Endodermal cell (in vitro differentiated cells): ENCODE measurements around the gene RSPH3. TPM values are rescaled to one million over a fixed set of nuclear protein-coding genes. Genes with fewer than 3 reads are reported as not detected.
A peak's percentile ranks its signal among the peaks of the same experiment; 100 is the strongest.

ENCODE experiments used
- DNase-seq: peaks from one replicate; pipeline ENCODE4 v3.0.0-alpha.2; 2017
- H3K27ac ChIP-seq: 2 replicates; pipeline ENCODE4 v1.5.1; 2013; ENCODE audit warnings: mild to moderate bottlenecking, low read depth, low read length, moderate library complexity
- H3K27me3 ChIP-seq: 2 replicates; pipeline ENCODE4 v1.6.1; 2013; ENCODE audit warnings: mild to moderate bottlenecking, low read length, moderate library complexity; ENCODE audit not compliant: insufficient read depth, control insufficient read depth, poor library complexity, severe bottlenecking
- H3K36me3 ChIP-seq: 2 replicates; pipeline ENCODE4 v1.7.0; 2013; ENCODE audit warnings: mild to moderate bottlenecking, low read length, moderate library complexity; ENCODE audit not compliant: control insufficient read depth, insufficient read depth
- H3K4me1 ChIP-seq: one replicate; pipeline ENCODE4 v1.7.0; 2013; ENCODE audit warnings: low read length; ENCODE audit not compliant: control insufficient read depth, insufficient read depth
- H3K4me3 ChIP-seq: 2 replicates; pipeline ENCODE4 v1.5.1; 2013; ENCODE audit warnings: mild to moderate bottlenecking, low read length, moderate library complexity
- H3K9ac ChIP-seq: 2 replicates; pipeline ENCODE4 v1.6.1; 2013; ENCODE audit warnings: mild to moderate bottlenecking, low read length, moderate library complexity; ENCODE audit not compliant: poor library complexity, severe bottlenecking; ENCODE audit errors: extremely low read depth
- H3K9me3 ChIP-seq: 2 replicates; pipeline ENCODE4 v1.6.1; 2013; ENCODE audit warnings: mild to moderate bottlenecking, low read length, moderate library complexity; ENCODE audit not compliant: control insufficient read depth
- H3K27ac Mint-ChIP-seq: 2 replicates; pipeline ENCODE4 v1.8.0; 2020; ENCODE audit warnings: mixed read lengths
- H3K27me3 Mint-ChIP-seq: 2 replicates; pipeline ENCODE4 v1.8.0; 2021; ENCODE audit warnings: mild to moderate bottlenecking, mixed read lengths; ENCODE audit not compliant: insufficient read depth
- H3K36me3 Mint-ChIP-seq: 2 replicates; pipeline ENCODE4 v1.8.0; 2020; ENCODE audit warnings: low read depth, mixed read lengths
- H3K4me1 Mint-ChIP-seq: 2 replicates; pipeline ENCODE4 v1.8.0; 2020; ENCODE audit warnings: mixed read lengths
- H3K4me3 Mint-ChIP-seq: 2 replicates; pipeline ENCODE4 v1.8.0; 2020; ENCODE audit warnings: mild to moderate bottlenecking, moderate library complexity, mixed read lengths
- H3K9me3 Mint-ChIP-seq: 2 replicates; pipeline ENCODE4 v1.8.0; 2020; ENCODE audit warnings: mild to moderate bottlenecking, mixed read lengths
- WGBS, 2 experiments: methylation state at CpG; one replicate each; pipeline versions ENCODE4 v1.1.5 to v1.1.7; 2013; ENCODE audit warnings: missing lambda C conversion rate in 2 of 2, mixed read lengths in 1 of 2; ENCODE audit not compliant: insufficient coverage in 1 of 2, insufficient read length in 1 of 2; 5-methylcytosine and 5-hydroxymethylcytosine counted together
- total RNA-seq, 2 donors: library from RNA; stranded (reverse); fragmentation: NEBNext Ultra II Directional in 1 of 2; extraction: Animal tissue kit (Norgen Biotek cat#: 25700) in 1 of 2; gene quantifications; 2 replicates in 1 of 2; 3 replicates in 1 of 2; pipeline ENCODE4 v1.2.1, GENCODE V29; 2021
- TF ChIP-seq, protein P1 (sequence below): fragments of 200-600 bp; sonication (generic); conservative IDR thresholded peaks from 2 replicates; pipeline ENCODE4 v1.5.0; 2021; ENCODE audit warnings: antibody characterized with exemption, mild to moderate bottlenecking

RSPH3 gene
- total RNA-seq, 2 donors from 2014 or later = 7.4 to 10.3 TPM

DNA sequence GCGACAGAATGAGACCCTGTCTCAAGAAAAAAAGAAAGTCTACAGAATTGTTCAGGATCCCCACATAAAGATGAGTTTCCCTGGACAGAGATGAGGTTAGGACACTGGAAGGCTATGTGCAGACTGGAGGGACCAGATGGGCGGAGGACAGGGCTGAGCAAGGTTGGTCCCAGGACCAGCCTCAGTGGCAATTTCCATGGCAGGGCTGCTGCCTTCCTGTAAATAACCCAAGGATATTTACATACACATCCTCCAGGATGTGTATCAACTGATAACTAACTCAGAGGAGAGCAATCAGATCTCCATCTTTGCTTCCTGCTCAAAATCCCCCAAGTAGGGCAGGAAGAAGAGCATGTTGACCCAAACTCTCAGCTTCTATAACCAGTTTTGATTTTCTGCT lies 58.8 kb downstream of the RSPH3 start:
- H3K9ac ChIP-seq = no peak overlapping the region
- Mint-ChIP-seq H3K4me3 (no peak overlapping the region), H3K27me3 (peaks cover 22% of the 10 kb centered on the region), H3K27ac (no peak overlapping the region), H3K9me3 (peaks cover 10% of the 10 kb centered on the region), H3K4me1 (peaks cover 8% of the 10 kb centered on the region), H3K36me3 (no peaks in the 10 kb centered on the region)
- H3K4me3 ChIP-seq = no peak overlapping the region
- no peak for DNase-seq
- no peaks in the 10 kb centered on the region for H3K4me1 ChIP-seq
- WGBS, 2 experiments = 86 to 90% methylated on average over 1 to 2 of the region's 2 CpGs
- no peaks in the 10 kb centered on the region for H3K27me3 ChIP-seq
- H3K36me3 ChIP-seq = no peaks in the 10 kb centered on the region
- TF ChIP-seq, protein P1, sequence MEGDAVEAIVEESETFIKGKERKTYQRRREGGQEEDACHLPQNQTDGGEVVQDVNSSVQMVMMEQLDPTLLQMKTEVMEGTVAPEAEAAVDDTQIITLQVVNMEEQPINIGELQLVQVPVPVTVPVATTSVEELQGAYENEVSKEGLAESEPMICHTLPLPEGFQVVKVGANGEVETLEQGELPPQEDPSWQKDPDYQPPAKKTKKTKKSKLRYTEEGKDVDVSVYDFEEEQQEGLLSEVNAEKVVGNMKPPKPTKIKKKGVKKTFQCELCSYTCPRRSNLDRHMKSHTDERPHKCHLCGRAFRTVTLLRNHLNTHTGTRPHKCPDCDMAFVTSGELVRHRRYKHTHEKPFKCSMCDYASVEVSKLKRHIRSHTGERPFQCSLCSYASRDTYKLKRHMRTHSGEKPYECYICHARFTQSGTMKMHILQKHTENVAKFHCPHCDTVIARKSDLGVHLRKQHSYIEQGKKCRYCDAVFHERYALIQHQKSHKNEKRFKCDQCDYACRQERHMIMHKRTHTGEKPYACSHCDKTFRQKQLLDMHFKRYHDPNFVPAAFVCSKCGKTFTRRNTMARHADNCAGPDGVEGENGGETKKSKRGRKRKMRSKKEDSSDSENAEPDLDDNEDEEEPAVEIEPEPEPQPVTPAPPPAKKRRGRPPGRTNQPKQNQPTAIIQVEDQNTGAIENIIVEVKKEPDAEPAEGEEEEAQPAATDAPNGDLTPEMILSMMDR = no peak
- peaks cover 6% of the 10 kb centered on the region for H3K9me3 ChIP-seq
- no peak overlapping the region for H3K27ac ChIP-seq

DNA sequence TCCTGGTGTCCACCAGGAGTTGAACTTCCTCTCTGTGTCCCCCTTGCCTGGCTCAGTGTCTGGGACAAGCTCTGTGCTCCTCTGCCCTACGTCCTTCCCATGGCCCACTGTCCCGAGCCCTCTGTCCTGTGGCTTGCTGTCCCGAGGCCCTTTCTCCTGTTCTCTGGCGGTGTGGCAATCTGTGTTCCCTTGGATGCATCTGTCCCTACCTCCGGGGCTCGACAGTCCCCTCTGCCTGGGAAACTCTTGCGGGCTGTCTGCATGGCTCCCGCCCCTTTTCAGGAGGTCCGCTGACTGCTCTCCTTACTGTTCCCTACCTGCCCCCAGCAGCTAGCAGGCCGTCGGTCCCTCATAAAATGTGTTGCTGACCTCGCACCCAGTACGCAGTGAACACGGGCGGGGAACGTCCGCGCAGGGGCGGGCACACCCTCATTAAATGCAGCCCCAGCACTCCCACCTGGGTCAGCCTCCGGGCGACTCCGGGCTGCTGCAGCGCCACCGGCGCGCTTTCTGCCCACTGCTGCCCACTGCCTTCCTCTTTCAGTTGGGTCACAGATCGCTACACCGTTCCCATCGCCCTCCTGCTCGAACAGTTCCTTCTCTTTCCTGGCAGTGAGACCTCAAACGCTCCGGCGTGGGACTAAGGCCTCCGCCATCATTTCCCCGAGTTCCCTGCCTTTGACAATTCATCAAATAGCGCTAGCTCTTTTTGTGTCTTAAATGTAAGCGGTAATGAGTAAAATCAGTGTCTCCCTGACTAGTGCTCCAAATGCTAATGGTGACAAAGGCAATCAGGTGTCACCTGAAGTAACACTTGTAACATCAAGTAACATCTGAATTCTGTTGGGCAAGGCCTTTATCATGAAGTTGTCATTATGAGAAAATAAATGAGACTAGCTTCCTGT lies 60.5 kb downstream of the RSPH3 start:
- Mint-ChIP-seq H3K27ac (no peak overlapping the region), H3K36me3 (no peaks in the 10 kb centered on the region), H3K4me3 (peak overlapping the region; percentile 59), H3K27me3 (peaks cover 22% of the 10 kb centered on the region), H3K4me1 (peaks cover 8% of the 10 kb centered on the region), H3K9me3 (peaks cover 10% of the 10 kb centered on the region)
- Histone ChIP-seq H3K36me3 (no peaks in the 10 kb centered on the region), H3K27ac (no peak overlapping the region), H3K9me3 (peaks cover 6% of the 10 kb centered on the region), H3K9ac (no peak overlapping the region), H3K4me3 (no peak overlapping the region), H3K27me3 (no peaks in the 10 kb centered on the region), H3K4me1 (no peaks in the 10 kb centered on the region)
- WGBS, 2 experiments = 92 to 93% methylated on average over 26 to 37 of the region's 37 CpGs
- TF ChIP-seq, protein P1 = peak; percentile 29
- DNase-seq = peak; percentile 88

DNA sequence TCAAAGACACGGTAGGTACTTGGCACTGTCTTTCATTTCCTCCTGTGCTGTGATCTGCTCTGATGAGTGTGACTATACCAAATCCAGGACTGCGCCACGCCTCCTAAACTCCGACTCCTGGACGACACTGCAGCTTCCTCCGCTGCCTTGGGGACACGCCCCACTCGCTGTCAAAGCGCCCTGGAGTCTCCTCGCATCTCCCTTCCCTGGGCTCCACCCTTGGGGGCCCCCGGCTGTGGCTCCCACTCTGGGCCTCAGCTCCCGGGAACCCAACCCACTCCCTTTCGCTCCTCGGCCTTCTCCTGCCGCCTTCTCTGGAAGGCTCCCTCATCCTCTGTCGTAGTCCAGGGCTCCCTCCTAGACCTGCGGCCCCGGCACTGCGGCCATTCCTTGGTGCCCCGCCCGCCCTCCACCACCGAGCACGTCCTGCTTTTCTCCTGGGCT lies 61.2 kb downstream of the RSPH3 start:
- TF ChIP-seq, protein P1 = no peak
- Mint-ChIP-seq H3K4me1 (peaks cover 8% of the 10 kb centered on the region), H3K4me3 (peak overlapping the region; percentile 59), H3K36me3 (no peaks in the 10 kb centered on the region), H3K27ac (no peak overlapping the region), H3K9me3 (peaks cover 10% of the 10 kb centered on the region), H3K27me3 (peaks cover 22% of the 10 kb centered on the region)
- Histone ChIP-seq H3K27me3 (no peaks in the 10 kb centered on the region), H3K4me1 (no peaks in the 10 kb centered on the region), H3K27ac (no peak overlapping the region), H3K9me3 (peaks cover 6% of the 10 kb centered on the region), H3K36me3 (no peaks in the 10 kb centered on the region), H3K9ac (no peak overlapping the region), H3K4me3 (no peak overlapping the region)
- peak; percentile 78 for DNase-seq
- 90 to 100% methylated on average over 10 to 23 of the region's 23 CpGs for WGBS, 2 experiments
